RWPE1 (cell line): ENCODE data around the gene ANXA11.

Experiments used
- CTCF ChIA-PET: fragments of 350-600 bp; sonication (Branson Sonifier 250); formaldehyde crosslinking; extraction: SDS; loops from one replicate; lab custom pipeline; 2021; lab: Yijun Ruan, JAX
- POLR2A ChIA-PET: fragments of 400-600 bp; formaldehyde crosslinking; extraction: SDS; loops from one replicate; lab custom pipeline; 2020; ENCODE audit warnings: antibody characterized with exemption; ENCODE audit not compliant: low non-redundant PET; lab: Yijun Ruan, JAX
- DNase-seq: peaks from one replicate; pipeline ENCODE4 v3.0.0; 2012; ENCODE audit warnings: low spot score
- H3K27ac ChIP-seq: fragments of 450-650 bp; 2 replicates; pipeline ENCODE4 v1.5.1; 2017
- CTCF ChIP-seq: fragments of 450-650 bp; conservative IDR thresholded peaks from 2 replicates; pipeline ENCODE4 v1.5.1; 2017; ENCODE audit warnings: low read depth, mild to moderate bottlenecking

The ANXA11 gene

GRCh38 chr10:80185578-80186299, 19.6 kb downstream of the ANXA11 start:
- ChIA-PET CTCF (no interaction called here), POLR2A (no interaction called here)
- H3K27ac ChIP-seq: no peak overlapping the region
- TF ChIP-seq CTCF: no peak
- DNase-seq: no peak

- no peak for TF ChIP-seq CTCF
- no peak overlapping the region for H3K27ac ChIP-seq
- ChIA-PET CTCF (no interaction called here), POLR2A (no interaction called here)
- DNase-seq: no peak
Measured at GRCh38 chr10:80184291-80184690, 21.0 kb downstream of the ANXA11 start.

DNA sequence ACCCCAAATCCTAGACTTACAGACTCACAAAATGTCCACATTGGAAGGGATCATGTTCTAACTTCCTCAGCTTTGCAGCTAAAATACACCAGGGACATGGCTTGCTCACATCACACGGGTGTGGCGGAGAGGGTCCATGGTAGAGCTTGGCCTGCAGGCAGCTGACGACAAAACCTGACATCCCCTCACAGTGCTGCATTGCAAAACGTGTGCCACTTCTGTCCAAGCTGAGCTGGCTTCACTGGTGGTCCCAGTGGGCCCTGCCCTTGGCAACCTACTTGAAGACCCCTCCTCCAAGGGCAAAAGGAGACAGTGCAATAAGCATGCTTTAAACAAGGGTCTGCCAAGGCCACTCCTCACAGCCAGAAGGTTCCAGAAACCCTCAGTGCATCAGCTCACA, 21.9 kb downstream of the ANXA11 start:
- no peak overlapping the region for H3K27ac ChIP-seq
- no peak for TF ChIP-seq CTCF
- ChIA-PET POLR2A (no interaction called here), CTCF (no interaction called here)
- no peak for DNase-seq

- POLR2A ChIA-PET: no interaction called here
- no peak for TF ChIP-seq CTCF
- H3K27ac ChIP-seq: no peak overlapping the region
- CTCF ChIA-PET: no interaction called here
- no peak for DNase-seq
Measured at GRCh38 chr10:80182986-80183385, 22.4 kb downstream of the ANXA11 start.

- POLR2A ChIA-PET: no interaction called here
Measured at GRCh38 chr10:80177781-80178636, 27.3 kb downstream of the ANXA11 start.

GRCh38 chr10:80176526-80176925, 28.8 kb downstream of the ANXA11 start:
- ChIA-PET POLR2A (no interaction called here), CTCF (interaction anchor here (1.5 kb wide), 1 partner anchor 16 kb away, joined by 4 read pairs; no protein-coding TSS in a partner anchor)
- TF ChIP-seq CTCF: no peak
- DNase-seq: no peak
- no peak overlapping the region for H3K27ac ChIP-seq

More at GRCh38 chr10:80177781-80178636, 27.3 kb downstream of the ANXA11 start:
- CTCF ChIA-PET: interaction anchor here (0.7 to 1.5 kb wide), 2 partner anchors 17 to 192 kb away, joined by 3 to 4 read pairs; no protein-coding TSS in a partner anchor
- H3K27ac ChIP-seq: peak overlapping the region; percentile 18
- no peak for DNase-seq
- TF ChIP-seq CTCF: no peak
